HG02571 (cell line): ENCODE measurements around the gene PPP2R2D.
A peak's percentile ranks its signal among the peaks of the same experiment; 100 is the strongest.

ENCODE experiments used
- ATAC-seq: cut with Tn5 transposase; IDR thresholded peaks from one replicate; pipeline ENCODE4 v1.9.1; 2021; ENCODE audit warnings: mild to moderate bottlenecking, moderate library complexity; ENCODE audit not compliant: unreplicated experiment

Gene PPP2R2D

DNA sequence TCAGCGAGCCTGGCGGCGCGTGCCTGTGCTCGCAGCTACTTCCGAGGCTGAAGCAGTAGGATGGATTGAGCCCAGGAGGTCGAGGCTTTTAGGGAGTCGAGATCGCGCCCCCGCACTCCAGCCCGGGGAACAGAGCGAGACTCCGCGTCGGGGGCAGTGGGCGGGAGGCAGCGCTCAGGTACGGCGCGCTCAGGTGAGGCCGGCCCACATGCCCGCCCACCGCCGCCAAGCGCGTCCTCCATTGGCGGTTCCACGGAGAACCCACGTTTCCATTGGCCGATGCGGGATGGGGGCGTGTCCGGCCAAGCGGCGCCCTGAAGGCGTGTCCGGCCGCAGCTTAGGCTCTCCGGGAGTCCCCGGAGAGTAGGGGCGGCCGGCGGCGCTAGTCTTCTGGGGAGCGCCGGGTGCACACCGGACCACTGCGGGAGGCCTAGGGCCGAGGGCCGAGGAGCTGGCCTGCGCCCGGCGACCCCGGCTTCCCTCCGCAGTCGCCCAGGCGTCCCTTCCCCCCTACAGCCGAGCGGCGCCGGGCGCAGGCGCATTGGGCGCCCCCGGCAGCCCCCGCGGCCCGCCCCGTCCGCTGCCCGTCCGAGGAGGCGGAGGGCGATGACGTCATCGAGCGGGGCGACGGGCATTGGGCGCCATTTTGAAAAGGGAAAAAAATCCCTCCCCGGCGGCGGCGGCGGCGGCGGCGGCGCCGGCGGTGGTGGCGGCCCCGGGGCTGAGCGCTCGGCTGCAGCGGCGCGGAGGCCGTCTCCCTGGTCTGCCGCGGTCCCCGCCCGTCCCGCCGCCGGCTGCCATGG is at the start of gene PPP2R2D:
Gene PPP2R2D (plus strand): TSS at position 659 of the 803 bp plus-strand sequence. CDS start 141 bp downstream, at position 800.
- ATAC-seq = peak; percentile 86

DNA sequence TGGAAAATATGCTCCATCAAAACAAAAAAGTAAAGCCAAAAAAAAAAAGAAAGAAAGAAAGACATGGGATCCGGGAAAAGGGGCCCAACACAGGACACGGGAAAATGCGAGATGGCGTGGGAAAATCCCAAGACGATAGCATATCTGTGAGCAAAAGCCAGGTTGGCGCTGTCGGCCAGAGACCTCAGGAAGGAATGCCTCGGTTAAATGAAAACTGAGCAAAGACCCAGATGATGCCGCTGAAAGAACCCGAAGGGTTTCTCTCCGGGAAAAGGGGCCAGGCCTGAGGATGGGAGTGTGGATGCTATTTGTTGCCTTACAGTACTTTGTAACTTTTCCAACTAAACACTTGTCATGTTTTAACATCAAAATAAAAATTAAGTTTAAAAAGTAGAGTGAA is 49.5 kb upstream of the PPP2R2D start:
- no peak for ATAC-seq

DNA sequence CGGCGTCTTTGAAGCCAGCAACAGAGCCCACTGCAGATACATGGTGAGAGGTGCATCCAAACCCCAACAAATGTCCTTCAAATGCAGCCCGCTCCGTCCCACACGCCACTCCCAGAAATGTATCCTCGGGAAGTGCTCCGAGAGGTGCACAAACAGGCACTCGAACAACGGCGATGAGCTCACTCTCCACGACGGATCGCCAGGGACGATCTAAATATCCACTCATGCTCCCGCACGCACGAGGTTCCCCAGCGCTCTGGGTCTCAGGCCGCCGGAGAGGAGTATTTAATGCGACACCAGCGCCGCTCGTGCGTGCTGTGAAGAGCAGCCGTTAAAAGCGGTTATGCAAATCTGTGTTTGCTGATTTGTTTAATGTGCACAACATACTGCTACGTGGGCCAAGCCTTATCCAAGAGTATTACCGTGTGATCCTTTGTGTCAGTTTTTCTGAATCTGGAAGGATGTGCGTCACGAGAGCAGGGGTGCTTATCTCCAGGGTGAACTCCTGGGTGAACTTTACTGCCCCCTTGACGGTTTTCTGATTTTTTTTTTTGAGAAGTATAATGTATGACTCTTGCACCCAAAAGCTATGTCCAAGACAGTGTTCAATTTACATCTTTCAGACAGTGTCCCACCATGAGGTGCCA is 48.5 kb upstream of the PPP2R2D start:
- ATAC-seq = no peak

DNA sequence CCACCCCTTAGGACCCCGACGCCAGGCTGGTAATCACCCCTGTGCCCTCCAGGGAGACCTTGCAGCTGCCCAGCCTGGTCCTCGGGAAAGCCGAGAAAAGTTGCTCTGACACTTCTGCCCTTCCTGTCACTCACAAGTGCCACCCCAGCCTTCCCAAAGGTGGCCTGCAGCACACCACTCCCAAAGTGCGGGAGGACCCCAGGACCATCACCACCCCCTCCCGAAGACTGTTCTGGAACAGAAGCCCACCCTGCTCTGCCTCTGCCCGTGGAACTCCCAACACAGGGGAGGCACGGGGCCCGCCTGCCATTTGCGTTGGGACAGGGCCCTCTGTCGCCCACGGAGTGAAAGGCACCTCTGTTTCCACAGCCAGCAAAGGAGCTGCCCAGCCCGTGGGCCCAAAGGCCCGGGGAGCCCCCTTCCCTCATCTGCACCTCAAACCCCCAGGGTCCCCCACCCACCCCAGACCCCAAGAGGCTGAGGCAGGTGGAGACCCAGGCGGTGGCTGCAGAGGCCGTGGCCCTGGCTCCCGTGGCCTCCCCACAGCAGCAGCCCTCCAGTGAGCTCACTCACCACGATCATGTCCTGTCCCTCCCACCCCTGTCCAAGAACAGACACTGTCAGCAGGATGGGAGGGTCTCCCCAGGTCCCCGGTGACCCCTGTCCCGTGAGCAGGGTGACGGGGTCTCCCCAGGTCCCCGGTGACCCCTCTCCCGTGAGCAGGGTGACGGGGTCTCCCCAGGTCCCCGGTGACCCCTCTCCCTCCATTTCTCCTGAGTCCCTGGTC is 47.8 kb upstream of the PPP2R2D start:
- no peak for ATAC-seq

DNA sequence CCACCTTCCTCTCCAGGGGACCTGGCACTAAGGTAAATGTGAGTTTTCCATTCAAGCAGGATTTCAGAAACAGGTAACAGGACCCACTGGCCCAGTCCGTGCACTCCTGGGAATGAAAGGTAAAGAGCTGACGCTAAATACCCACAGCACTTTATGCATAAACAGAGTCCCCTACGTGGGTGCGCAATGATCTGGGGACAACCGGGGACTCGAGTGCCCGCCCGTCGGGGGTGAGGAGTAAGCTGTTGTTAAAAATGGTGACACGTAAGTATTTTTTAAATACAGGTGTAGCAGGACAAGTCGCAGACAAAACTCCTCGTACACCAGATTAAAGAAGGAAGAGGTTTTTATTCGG is 47.2 kb upstream of the PPP2R2D start:
- ATAC-seq = no peak

DNA sequence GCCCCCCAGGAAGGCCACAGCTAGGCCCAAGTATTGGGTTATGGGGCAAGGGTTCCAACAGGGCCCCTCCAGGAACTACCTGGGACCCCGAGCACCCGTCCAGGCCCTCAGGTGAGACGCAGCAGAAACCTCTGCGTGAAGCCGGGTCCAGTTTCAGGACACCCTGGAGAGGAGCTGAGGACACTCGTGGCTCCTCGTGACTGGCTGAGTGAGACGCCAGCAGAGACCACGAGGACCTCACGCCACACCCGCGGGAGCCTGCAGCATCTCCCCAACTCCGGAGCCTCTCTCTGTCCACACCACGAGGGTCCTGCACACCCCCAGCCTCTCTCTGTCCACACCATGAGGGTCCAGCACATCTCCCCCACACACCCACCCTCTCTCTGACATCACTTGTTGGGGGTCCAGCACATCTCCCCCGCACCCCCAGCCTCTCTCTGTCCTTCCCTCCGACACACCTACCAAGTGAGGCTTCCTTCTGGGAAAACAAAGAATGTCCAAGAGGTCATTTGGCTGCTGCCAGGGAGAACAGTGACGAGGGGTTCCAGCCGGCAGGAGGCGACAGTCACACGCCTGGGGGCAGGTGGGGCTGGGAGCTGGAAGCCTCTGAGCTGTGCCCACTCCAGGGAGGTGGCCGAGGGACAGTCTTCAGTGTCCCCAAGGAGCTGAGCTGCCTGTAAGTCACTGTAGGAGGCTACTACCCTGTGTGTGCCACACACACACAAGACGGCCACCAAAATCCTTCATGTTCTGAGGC is 46.1 kb upstream of the PPP2R2D start:
- no peak for ATAC-seq

DNA sequence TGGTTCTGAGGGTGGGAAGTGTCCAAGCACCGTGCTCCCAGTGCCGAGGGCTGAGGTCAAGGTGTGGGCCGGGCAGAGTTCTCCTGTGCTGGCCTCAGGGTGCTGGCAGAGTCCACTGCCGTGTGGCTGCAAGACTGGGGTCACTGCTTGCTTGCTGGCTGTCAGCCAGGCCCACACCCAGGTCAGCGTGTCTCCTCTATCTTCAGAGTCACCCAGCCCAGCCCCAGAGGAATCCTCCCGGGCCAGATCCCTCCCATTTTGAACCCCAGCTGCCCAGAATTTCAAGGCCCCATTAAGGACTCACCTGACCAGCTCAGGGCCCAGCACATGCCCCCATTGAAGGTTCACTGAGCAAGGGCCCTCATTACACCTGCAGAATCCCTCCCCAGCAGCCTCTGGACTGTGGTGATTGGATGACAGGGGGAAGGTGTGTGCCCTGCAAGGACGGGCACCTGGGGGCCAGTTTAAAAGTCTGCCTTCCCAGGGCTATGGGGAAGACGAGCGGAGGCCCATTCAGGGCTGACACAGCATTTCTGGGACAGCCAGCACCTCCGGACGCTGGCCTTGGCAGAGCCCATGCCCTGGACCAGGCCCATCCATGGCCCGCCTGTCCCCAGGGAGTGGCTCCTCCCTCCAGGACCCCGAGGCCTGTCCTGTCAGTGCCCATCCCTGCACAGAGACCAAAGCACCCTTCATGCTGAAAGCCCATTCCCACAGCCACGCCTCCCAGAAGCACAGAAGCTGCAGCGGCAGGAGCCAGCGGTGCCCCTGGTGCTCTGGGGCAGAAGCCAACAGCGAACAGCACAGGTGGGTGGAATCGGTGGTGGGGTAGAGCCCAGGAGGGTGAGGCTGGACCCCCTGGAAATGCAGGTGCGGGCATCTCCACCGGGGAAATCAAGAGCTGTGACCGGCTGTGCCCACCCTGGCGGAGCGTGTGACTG is 45.1 kb upstream of the PPP2R2D start:
- no peak for ATAC-seq

DNA sequence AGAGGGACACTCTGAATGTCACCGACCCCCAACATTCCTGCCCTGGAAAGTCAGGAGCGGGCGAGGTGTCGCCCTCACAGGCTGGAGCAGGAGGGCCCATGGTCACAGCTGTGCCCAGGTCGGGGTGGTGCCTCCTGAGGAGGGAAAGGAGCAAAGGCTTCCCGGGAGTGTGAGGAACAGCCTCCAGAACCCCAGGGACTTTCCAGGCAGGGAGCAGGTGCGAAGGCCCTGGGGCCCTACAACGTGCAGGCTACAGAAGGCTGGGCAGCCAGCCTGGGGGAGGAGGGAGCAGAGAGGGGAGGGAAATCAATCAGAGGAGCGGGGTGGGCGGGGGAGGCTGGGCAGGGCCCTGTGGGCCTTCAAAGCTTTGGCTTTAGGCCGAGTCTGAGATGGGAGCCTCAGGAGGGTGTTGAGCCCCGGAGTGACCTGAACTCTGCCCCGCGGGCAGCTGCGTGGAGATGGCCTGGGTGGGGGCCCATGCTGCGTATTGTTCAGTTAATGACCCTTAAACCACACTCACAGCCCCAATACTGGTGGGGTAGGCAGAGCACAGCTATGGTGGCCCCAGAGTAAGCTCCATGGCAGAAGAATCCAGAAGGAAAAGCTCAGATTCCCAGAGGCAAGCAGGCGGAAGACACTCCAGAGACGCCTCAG is 44.2 kb upstream of the PPP2R2D start:
- ATAC-seq = no peak

DNA sequence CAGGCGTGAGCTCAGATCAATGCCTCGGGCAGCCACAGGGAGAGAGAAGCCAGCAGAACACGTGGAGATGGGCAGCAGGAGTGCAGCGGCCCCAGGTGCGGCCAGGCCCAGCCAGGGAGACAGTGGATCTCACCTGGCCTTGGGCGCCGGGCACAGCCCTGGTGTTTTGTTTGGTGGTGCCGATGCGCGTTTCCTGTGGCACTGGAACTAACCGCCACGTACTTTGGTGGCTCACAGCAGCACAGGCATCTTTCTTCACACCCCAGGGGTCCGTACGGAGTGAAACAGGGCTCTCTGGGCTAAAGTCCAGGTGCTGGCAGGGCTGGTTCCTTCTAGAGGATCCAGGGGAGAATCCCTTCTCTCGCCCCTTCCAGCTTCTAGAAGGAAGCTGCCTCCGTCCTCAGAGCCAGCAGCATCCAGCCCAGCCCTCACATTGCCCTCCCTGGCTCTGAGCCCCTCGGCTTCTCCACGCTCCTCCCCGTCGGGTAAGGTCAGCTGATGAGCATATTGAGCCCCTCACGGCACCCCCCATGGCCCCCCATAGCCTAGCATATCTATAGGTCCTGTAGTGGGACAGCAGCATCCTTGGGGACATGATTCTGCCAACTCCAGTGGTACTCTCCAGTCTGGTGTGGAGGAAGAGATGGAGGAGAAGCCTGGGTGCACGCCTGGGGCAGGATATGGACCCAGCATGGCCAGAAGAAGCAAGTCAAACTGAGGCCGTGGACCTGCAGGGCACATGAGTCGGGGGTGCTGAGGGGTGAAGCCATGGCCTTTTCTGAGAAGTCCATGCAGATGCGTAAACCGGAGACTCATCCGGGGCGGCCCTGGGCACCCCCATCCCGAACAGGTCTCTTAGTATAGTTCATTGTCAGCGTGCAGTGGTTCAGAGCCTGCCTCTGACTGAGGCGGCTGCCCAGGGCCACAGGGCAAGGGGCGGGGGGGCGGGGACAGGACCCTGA is 43.4 kb upstream of the PPP2R2D start:
- ATAC-seq = no peak

DNA sequence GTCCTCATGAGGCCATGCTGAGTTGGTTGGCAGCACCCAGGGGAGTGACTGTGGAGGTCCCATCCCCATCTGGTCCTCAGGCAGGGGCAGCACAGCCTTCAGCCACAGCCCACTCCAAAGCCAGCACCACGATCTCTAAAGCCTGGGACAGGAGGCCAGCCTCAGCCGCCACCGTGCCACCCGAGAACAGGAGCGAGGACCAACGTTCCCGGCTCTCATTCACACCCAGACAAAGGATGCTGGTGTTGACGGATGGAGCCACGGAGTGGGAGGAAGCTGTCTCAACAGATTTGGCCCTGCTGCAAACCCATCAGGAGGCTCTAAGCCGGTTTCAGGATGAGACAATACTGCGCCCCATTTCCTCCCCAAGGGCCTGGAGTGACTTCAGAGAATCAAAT is 42.7 kb upstream of the PPP2R2D start:
- ATAC-seq = no peak

DNA sequence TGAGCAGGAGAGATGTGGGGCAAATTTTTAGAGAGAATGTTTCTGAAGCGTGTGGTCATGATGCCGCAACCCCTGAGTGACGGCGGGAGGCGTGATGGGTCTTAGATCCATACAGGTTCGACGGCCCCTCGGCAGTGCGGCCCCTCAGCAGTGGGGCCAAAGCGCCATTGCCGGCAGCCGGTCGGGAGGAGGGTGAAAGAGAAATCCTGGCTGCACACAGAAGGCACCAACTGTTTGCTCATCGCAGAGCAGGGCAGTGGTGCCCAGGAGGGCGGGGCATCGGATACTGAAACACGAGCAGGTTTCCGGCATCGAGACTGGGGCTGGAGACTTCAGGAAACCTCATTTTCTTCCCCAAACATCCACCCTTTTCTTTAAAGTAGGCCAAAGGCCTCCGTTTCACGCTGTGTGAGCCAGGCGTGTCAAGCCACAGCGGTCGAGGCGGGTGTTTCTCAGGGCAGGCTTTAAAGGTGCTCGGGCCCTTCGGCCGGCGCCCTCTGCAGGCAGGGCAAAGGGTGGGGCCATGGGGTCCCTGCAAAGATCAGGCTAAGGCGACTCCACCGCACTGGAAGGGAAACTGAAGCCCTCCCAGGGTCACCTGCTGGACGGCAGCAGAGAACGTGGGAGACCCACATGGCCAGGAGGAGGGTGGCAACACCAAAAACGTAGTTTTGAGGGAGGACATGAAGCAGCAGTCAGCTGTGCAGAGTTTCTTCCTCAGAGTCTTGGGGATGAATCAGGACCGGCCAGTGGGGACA is 42.0 kb upstream of the PPP2R2D start:
- ATAC-seq = no peak

DNA sequence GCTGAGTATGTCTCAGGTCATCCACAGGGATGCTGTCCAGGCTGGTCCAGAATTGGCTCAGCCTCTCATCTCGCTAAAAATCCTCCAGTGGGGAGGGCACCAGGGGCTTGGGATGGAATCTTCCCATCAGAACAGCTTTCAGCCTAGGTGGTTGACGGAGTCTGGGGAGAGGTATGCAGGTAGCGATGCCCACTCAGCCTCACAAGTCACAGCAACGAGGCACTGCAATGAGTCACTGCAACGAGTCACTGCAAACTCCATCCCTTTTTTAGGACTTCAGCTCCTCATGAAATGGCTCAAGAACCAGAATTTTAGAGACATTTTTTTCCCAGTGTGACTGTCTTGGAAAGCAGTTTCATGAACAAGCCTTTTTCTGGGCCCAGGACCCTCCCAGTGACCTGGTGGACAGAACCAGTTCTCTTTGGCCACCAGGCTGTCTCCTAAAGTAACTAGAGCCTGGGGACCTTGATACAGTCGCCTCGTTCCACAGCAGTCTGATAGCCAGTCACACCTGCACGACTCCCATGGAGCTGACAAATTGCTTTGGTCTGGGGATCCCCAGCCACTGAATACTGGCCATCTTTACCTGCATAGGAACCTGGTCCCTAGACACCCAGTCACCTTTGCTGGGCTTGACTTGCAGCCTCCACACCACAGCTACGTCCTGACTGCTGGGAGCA is 41.3 kb upstream of the PPP2R2D start:
- ATAC-seq = no peak

DNA sequence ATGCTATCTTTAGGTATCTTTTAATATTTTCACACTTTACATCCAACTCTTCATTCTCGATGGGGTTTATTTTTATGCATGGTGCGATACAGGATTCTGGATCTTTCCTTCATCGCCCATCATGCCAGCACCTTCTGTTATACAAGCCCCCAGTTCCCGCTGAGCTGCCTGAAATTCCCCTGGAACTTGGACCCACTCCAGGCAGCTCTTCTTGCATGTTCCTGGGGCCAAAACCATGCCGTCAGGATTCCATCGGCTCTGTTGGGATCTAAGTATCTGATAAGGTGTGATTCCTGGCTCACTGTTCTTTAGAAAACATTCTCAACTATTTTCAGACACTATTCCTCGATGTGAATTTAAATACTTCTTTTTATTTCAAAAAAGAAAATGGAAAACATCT is 40.5 kb upstream of the PPP2R2D start:
- no peak for ATAC-seq

DNA sequence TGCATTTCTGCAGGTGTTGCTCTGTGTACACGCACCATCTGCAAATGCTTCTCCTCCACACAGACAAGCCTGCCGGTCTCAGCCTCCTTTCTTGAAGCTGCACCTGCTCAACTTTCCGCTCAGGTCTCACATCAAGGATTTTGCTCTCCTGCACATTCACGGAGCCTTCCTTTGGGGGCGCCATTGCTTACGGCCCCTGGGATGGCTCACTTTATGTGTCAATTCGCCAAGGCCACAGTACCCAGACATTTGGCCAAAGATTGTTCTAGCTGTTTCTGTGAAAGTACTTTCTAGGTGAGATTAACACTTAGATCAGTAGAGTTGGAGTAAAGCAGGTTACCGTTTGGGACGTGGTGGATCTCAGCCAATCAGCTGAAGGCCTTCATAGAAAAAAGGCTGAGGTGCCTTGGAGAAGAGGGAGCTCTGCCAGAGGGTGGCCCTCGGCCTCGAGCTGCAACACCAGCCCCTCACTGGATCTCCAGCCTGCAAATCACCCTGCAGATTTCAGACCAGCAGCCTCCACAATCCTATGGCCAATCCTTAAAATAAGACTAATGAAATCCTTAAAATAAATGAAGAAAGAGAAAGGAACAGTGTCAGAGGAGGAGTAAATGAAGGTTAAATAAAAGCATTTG is 39.9 kb upstream of the PPP2R2D start:
- no peak for ATAC-seq

DNA sequence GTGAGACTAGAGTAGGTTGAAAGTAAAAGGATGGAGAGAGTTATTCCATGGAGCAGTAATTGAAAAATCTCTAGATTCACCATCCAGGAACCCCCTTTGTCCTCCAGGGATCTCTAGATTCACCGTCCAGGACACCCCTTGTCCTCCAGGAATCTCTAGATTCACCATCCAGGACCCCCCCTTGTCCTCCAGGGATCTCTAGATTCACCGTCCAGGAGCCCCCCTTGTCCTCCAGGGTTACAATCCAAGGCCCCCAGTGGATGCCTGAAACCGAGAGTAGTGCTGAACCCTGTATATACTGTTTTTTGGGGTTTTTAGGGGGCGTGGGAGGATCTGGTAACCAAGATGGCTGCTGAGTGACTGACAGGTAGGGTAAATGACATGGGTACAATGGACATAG is 38.3 kb upstream of the PPP2R2D start:
- ATAC-seq = no peak

DNA sequence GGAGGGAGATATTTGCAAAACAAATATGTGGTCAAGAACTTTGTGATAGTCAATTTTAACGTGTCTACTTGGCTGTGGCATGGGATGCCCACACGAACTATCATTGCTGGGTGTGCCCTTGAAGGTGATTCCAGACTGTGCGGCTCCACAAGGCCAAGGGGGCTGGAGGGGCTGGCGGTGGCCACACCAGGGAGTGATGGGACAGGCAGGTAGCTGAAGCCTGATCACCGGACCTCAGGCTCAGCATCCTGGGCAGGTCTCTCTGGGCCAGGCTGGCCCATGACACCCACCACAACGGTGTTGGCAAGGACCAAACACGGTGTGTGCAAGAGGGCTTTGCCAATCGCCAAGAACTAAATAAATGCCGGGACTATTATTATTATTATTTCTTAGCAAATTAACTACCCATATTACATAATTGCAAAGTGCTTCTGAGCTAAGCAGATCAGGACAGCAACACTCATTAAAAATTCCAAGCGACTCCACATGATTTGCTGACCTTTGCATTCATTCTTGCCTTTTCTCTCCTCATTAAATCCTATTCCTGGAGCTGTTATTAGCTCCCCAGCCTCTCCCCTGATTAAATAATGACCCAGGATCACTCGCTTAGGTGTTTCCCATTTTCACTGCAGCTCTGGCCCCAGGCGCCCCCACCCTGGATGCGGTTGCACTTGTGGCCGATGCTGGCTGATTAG is 35.4 kb upstream of the PPP2R2D start:
- ATAC-seq = no peak
